CD4-positive, CD25-positive, alpha-beta regulatory T cell (primary cell): ENCODE results near the gene FGR. TPM values are rescaled to one million over a fixed set of nuclear protein-coding genes. Genes with fewer than 3 reads are reported as not detected.
A peak's percentile ranks its signal among the peaks of the same experiment; 100 is the strongest.

Experiments used
- ATAC-seq, 2 donors: fragments of 150-1000 bp; cut with Tn5 transposase; one replicate each; pipeline ENCODE4 v1.10.0; 2021; ENCODE audit warnings: low read depth in 2 of 2, moderate number of reproducible peaks in 2 of 2, moderate library complexity in 1 of 2
- DNase-seq, 3 donors: peaks; one replicate each; pipeline versions ENCODE4 v3.0.0 to v3.0.0-alpha.2; 2012 to 2022; ENCODE audit warnings: mixed read lengths in 1 of 3
- H3K27ac ChIP-seq: one replicate; pipeline ENCODE4 v1.7.0; 2013; ENCODE audit warnings: mild to moderate bottlenecking, low read length; ENCODE audit not compliant: insufficient read depth, poor library complexity, severe bottlenecking
- H3K27me3 ChIP-seq: one replicate; pipeline ENCODE4 v1.7.0; 2013; ENCODE audit warnings: low read length; ENCODE audit not compliant: control insufficient read depth, insufficient read depth
- H3K36me3 ChIP-seq: one replicate; pipeline ENCODE4 v1.7.0; 2013; ENCODE audit warnings: mild to moderate bottlenecking, low read length, moderate library complexity; ENCODE audit not compliant: control insufficient read depth, insufficient read depth
- H3K4me1 ChIP-seq: 2 replicates; pipeline ENCODE4 v1.7.0; 2013; ENCODE audit warnings: mild to moderate bottlenecking, low read length; ENCODE audit not compliant: insufficient read depth, control insufficient read depth, poor library complexity, severe bottlenecking
- H3K4me3 ChIP-seq: one replicate; pipeline ENCODE4 v1.7.0; 2013; ENCODE audit warnings: low read depth, mild to moderate bottlenecking, low read length, moderate library complexity
- H3K9me3 ChIP-seq, 2 experiments: 1 replicate in 1 of 2; 2 replicates in 1 of 2; pipeline ENCODE4 v1.7.0; 2013; ENCODE audit warnings: low read length in 2 of 2, mild to moderate bottlenecking in 1 of 2, moderate library complexity in 1 of 2; ENCODE audit not compliant: control insufficient read depth in 2 of 2
- H3K27ac Mint-ChIP-seq, 3 donors: one replicate each; pipeline ENCODE4 v1.8.0; 2020 to 2022; ENCODE audit warnings: mild to moderate bottlenecking in 3 of 3, mixed read lengths in 3 of 3, moderate library complexity in 2 of 3
- H3K27me3 Mint-ChIP-seq: one replicate; pipeline ENCODE4 v1.8.0; 2022; ENCODE audit warnings: mild to moderate bottlenecking, mixed read lengths
- H3K36me3 Mint-ChIP-seq: one replicate; pipeline ENCODE4 v1.8.0; 2020; ENCODE audit warnings: mixed read lengths
- H3K4me1 Mint-ChIP-seq, 4 donors: one replicate each; pipeline ENCODE4 v1.8.0; 2020 to 2022; ENCODE audit warnings: mixed read lengths in 4 of 4, mild to moderate bottlenecking in 1 of 4
- H3K4me3 Mint-ChIP-seq, 4 donors: one replicate each; pipeline ENCODE4 v1.8.0; 2020 to 2022; ENCODE audit warnings: mild to moderate bottlenecking in 4 of 4, mixed read lengths in 4 of 4, moderate library complexity in 3 of 4
- H3K9me3 Mint-ChIP-seq, 7 donors: one replicate each; pipeline ENCODE4 v1.8.0; 2020 to 2022; ENCODE audit warnings: mixed read lengths in 7 of 7, mild to moderate bottlenecking in 3 of 7, moderate library complexity in 2 of 7
- polyA plus RNA-seq, 4 donors: library from polyadenylated mRNA; unstranded; fragments of 300-500 nt; fragmentation: Illumina TruSeq; gene quantifications; one replicate each; pipeline ENCODE4 v1.2.3, GENCODE V29; 2021
- total RNA-seq: library from RNA; stranded (reverse); gene quantifications from one replicate; pipeline ENCODE4 v1.2.3, GENCODE V29; 2022

FGR gene
- total and polyA plus RNA-seq, 5 donors from 2014 or later: 0.15 to 0.87 (median 0.25) TPM

DNA sequence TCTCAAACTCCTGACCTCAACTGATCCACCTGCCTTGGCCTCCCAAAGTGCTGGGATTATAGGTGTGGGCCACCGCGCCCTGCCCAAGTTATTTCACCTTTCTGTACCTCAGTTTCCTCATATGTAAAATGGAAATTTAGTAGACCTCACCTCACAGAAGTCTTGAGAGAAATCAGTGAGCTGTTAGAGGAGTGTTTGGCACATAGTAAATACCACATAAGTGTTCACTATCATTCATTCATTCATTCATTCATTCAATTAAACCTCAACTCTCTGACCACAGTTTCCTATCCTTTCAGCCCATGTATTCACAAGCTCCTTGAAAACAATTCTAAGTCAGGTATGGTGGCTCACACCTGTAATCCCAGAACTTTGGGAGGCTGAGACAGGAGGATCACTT, 3.8 kb upstream of the FGR start:
- H3K27me3 ChIP-seq: no peaks in the 10 kb centered on the region
- ATAC-seq (no peak), DNase-seq (no peak)
- H3K4me1 ChIP-seq: peaks cover 12% of the 10 kb centered on the region
- H3K9me3 ChIP-seq: no peaks in the 10 kb centered on the region
- H3K27ac Mint-ChIP-seq: peak overlapping the region in 2 of 3 donors; percentile 23 to 40
- no peaks in the 10 kb centered on the region for H3K9me3 Mint-ChIP-seq
- peaks cover 3 to 36% (median 24%) of the 10 kb centered on the region in 4 donors for H3K4me1 Mint-ChIP-seq
- no peaks in the 10 kb centered on the region for H3K27me3 Mint-ChIP-seq
- no peaks in the 10 kb centered on the region for H3K36me3 Mint-ChIP-seq
- H3K4me3 ChIP-seq: no peak overlapping the region
- H3K4me3 Mint-ChIP-seq: peak overlapping the region in 1 of 4 donors; percentile 29
- no peaks in the 10 kb centered on the region for H3K36me3 ChIP-seq
- no peak overlapping the region for H3K27ac ChIP-seq

GRCh38 chr1:27638047-27638734, 3.2 kb upstream of the FGR start:
- peak overlapping the region in 2 of 3 donors; percentile 23 to 59 for H3K27ac Mint-ChIP-seq
- DNase-seq: no peak
- peak overlapping the region in 1 of 4 donors; percentile 2 for H3K4me3 Mint-ChIP-seq
- no peaks in the 10 kb centered on the region for H3K9me3 Mint-ChIP-seq
- H3K27ac ChIP-seq: no peak overlapping the region
- peaks cover 0 to 36% (median 22%) of the 10 kb centered on the region in 4 donors for H3K4me1 Mint-ChIP-seq
- H3K4me3 ChIP-seq: no peak overlapping the region
- H3K9me3 ChIP-seq: no peaks in the 10 kb centered on the region
- no peaks in the 10 kb centered on the region for H3K27me3 Mint-ChIP-seq
- no peaks in the 10 kb centered on the region for H3K36me3 ChIP-seq
- ATAC-seq: no peak
- H3K27me3 ChIP-seq: no peaks in the 10 kb centered on the region
- peaks cover 18% of the 10 kb centered on the region for H3K4me1 ChIP-seq
- no peaks in the 10 kb centered on the region for H3K36me3 Mint-ChIP-seq

- ATAC-seq: no peak
- no peaks in the 10 kb centered on the region for H3K36me3 Mint-ChIP-seq
- H3K4me1 Mint-ChIP-seq: peaks cover 0 to 63% (median 42%) of the 10 kb centered on the region in 4 donors
- H3K9me3 ChIP-seq: no peaks in the 10 kb centered on the region
- H3K36me3 ChIP-seq: no peaks in the 10 kb centered on the region
- no peak overlapping the region for H3K4me3 ChIP-seq
- no peak overlapping the region for H3K27ac ChIP-seq
- DNase-seq: no peak
- no peaks in the 10 kb centered on the region for H3K27me3 ChIP-seq
- no peaks in the 10 kb centered on the region for H3K9me3 Mint-ChIP-seq
- peaks cover 40% of the 10 kb centered on the region for H3K4me1 ChIP-seq
- H3K4me3 Mint-ChIP-seq: peak overlapping the region in 2 of 4 donors; percentile 32 to 65
- no peaks in the 10 kb centered on the region for H3K27me3 Mint-ChIP-seq
- peak overlapping the region in 2 of 3 donors; percentile 60 to 71 for H3K27ac Mint-ChIP-seq
Measured at GRCh38 chr1:27635396-27636142, 584 bp upstream of the FGR start.

GRCh38 chr1:27634177-27634984, 604 bp downstream of the FGR start:
- Histone ChIP-seq H3K4me1 (peaks cover 40% of the 10 kb centered on the region), H3K36me3 (no peaks in the 10 kb centered on the region), H3K4me3 (peak overlapping the region; percentile 43), H3K27me3 (no peaks in the 10 kb centered on the region), H3K27ac (peak overlapping the region; percentile 66), H3K9me3 (no peaks in the 10 kb centered on the region)
- peaks cover 0 to 72% (median 41%) of the 10 kb centered on the region in 4 donors for H3K4me1 Mint-ChIP-seq
- H3K9me3 Mint-ChIP-seq: no peaks in the 10 kb centered on the region
- peak; percentile 33 to 58 (median 48) for DNase-seq
- no peaks in the 10 kb centered on the region for H3K36me3 Mint-ChIP-seq
- peak overlapping the region; percentile 62 to 88 (median 74) for H3K4me3 Mint-ChIP-seq
- H3K27ac Mint-ChIP-seq: peak overlapping the region; percentile 79 to 89 (median 80)
- no peaks in the 10 kb centered on the region for H3K27me3 Mint-ChIP-seq
- peak; percentile 23 to 40 for ATAC-seq

- Mint-ChIP-seq H3K4me3 (peak overlapping the region; percentile 66 to 88 (median 84)), H3K9me3 (no peaks in the 10 kb centered on the region), H3K4me1 (peaks cover 6 to 72% (median 47%) of the 10 kb centered on the region in 4 donors), H3K27me3 (no peaks in the 10 kb centered on the region), H3K36me3 (no peaks in the 10 kb centered on the region), H3K27ac (peak overlapping the region; percentile 84 to 89 (median 89))
- no peak for DNase-seq
- Histone ChIP-seq H3K27me3 (no peaks in the 10 kb centered on the region), H3K4me3 (peak overlapping the region; percentile 43), H3K27ac (peak overlapping the region; percentile 66), H3K9me3 (no peaks in the 10 kb centered on the region), H3K36me3 (no peaks in the 10 kb centered on the region), H3K4me1 (peaks cover 40% of the 10 kb centered on the region)
- no peak for ATAC-seq
Measured at GRCh38 chr1:27633640-27634176, 1.3 kb downstream of the FGR start.

DNA sequence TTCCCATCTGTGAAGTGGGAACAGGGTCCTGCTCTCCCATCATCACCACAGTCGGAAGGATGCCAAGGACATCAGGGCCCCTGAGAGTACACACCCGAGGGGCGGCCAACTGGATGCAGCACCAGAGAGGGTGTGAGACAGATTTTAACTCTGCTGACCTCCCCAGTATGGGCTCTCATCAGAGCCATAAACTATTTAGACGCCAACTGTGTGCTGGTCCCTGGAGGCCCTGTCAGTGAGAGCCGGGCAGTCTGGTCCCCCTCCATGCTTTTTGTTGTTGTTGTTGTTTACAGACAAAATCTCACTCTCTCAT, 1.7 kb downstream of the FGR start:
- peak overlapping the region; percentile 48 to 88 (median 84) for H3K4me3 Mint-ChIP-seq
- Histone ChIP-seq H3K9me3 (no peaks in the 10 kb centered on the region), H3K4me1 (peaks cover 40% of the 10 kb centered on the region), H3K4me3 (peak overlapping the region; percentile 43), H3K36me3 (no peaks in the 10 kb centered on the region), H3K27me3 (no peaks in the 10 kb centered on the region), H3K27ac (peak overlapping the region; percentile 66)
- DNase-seq: no peak
- no peak for ATAC-seq
- H3K36me3 Mint-ChIP-seq: no peaks in the 10 kb centered on the region
- H3K9me3 Mint-ChIP-seq: no peaks in the 10 kb centered on the region
- H3K4me1 Mint-ChIP-seq: peaks cover 6 to 75% (median 47%) of the 10 kb centered on the region in 4 donors
- H3K27me3 Mint-ChIP-seq: no peaks in the 10 kb centered on the region
- peak overlapping the region; percentile 86 to 89 (median 89) for H3K27ac Mint-ChIP-seq
